ES-I3 (cell line): Measurements from ENCODE around the gene TDRKH.
"Not testable (repeated sequence)": the region's sequence is repeated elsewhere in the genome, so short reads cannot be mapped to it uniquely, and the experiment has no call there.

ENCODE experiments used
- H3K36me3 ChIP-seq: 2 replicates; pipeline ENCODE4 v1.6.1; 2013; ENCODE audit warnings: mild to moderate bottlenecking, low read length, control low read depth, moderate library complexity; ENCODE audit not compliant: insufficient read depth
- H3K4me1 ChIP-seq: 2 replicates; pipeline ENCODE4 v1.6.1; 2013; ENCODE audit warnings: mild to moderate bottlenecking, control low read depth, low read length; ENCODE audit not compliant: insufficient read depth
- H3K9ac ChIP-seq: 2 replicates; pipeline ENCODE4 v1.6.1; 2013; ENCODE audit warnings: low read depth, mild to moderate bottlenecking, low read length, moderate library complexity
- H3K9me3 ChIP-seq: 2 replicates; pipeline ENCODE4 v1.6.1; 2013; ENCODE audit warnings: mild to moderate bottlenecking, low read length, moderate library complexity; ENCODE audit not compliant: control insufficient read depth, insufficient read depth

Gene TDRKH

DNA sequence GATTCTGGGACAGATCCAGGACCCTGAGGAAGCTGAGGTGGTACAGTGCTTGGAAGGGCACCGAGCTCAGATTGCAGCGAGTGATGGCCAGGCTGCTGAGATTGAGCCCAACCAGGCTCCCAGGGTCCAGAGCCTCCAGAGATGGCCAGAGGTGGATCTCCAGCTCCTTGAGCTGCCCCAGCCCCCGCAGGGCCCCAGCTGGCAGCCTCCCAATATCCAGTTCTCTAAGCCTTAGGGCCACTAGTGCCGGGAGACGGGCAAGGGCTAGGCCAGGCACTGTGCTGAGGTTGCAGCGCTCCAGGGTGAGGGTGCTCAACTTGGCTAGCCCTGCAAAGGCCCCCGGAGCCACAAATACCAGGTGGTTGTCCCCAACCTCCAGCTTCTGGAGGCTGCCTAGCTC lies 11.5 kb upstream of the TDRKH start:
- Histone ChIP-seq H3K36me3 (no peaks in the 10 kb centered on the region), H3K9ac (no peak overlapping the region), H3K4me1 (peaks cover 9% of the 10 kb centered on the region), H3K9me3 (no peaks in the 10 kb centered on the region)

DNA sequence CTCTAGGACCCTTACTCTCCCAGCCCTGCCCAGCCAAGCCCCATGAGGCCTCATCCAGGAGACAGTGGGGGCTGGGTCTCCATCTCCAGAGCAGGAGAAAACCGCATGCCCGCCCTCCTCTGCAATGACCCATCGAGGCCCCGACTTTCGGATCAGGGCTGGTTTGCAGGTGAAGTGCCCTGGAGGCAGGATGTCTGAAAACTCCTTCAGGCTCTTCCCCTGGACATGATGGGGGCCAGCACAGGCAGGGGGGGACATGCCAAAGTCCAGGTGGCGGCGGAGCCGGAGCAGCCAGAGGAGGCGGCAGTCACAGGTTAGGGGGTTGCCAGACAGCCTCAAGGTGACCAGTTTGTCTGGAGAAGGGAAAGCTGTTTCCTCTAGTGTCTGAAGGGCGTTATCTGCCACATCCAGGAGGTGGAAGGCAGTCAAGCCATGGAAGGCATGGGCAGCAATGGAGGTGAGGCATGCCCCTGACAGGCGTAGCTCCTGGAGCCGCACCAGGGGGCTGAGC lies 11.1 kb upstream of the TDRKH start:
- H3K36me3 ChIP-seq, result no peaks in the 10 kb centered on the region
- no peaks in the 10 kb centered on the region for H3K9me3 ChIP-seq
- no peak overlapping the region for H3K9ac ChIP-seq
- peaks cover 9% of the 10 kb centered on the region for H3K4me1 ChIP-seq

DNA sequence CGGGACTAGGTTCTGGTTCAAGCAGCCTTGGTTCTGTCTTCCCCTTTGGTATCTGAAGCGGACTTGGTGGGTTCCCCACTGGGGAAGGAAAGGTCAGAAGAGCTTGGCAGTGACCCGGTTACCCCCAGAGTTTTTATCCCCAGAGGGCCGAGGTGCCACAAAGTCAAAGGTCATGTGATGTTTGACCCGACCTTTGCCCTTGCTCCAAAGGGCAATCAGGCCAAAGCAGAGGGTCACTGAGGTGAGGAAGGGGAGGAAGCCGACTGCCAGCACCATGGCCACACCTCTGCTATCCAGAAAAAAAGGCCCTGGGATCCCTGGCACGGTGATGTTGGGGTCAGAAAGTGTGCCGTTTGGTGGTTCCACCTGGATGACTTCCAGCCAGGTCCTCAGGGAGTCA lies 10.5 kb upstream of the TDRKH start:
- Histone ChIP-seq H3K9ac (no peak overlapping the region), H3K36me3 (no peaks in the 10 kb centered on the region), H3K9me3 (no peaks in the 10 kb centered on the region), H3K4me1 (peaks cover 9% of the 10 kb centered on the region)

- H3K36me3 ChIP-seq, result no peaks in the 10 kb centered on the region
Measured at GRCh38 chr1:151799179-151800022, 9.1 kb upstream of the TDRKH start.

DNA sequence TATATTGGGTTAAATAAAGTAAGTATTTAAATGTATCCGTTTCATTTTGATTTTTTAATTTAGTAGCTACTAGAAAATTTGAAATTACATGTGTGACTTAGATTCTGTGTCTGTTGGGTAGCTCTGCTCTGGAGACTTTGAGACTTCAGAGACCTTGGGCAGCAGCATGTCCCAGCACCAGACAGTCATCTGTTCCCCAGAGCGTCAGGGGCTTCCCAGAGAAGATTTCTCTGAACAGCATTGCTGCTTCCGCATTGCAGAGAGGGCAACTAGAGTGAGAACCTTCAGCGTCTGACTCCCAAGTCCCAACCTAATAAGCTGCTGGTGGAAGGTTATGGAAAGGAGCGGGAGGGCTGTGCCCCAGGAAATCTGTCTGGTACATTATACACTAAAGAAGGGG lies 8.3 kb upstream of the TDRKH start:
- no peaks in the 10 kb centered on the region for H3K9me3 ChIP-seq
- peaks cover 9% of the 10 kb centered on the region for H3K4me1 ChIP-seq

More at GRCh38 chr1:151799179-151800022, 9.1 kb upstream of the TDRKH start:
- H3K9me3 ChIP-seq, result no peaks in the 10 kb centered on the region
- peaks cover 9% of the 10 kb centered on the region for H3K4me1 ChIP-seq
- H3K9ac ChIP-seq, result peak overlapping the region; percentile 2; the same call in 1 of the 2 replicates

GRCh38 chr1:151790940-151791651 lies 796 bp upstream of the TDRKH start:
- Histone ChIP-seq H3K9ac (peak overlapping the region; percentile 49), H3K36me3 (no peaks in the 10 kb centered on the region), H3K9me3 (no peaks in the 10 kb centered on the region), H3K4me1 (peaks cover 8% of the 10 kb centered on the region; the same call in 1 of the 2 replicates)

More for the DNA sequence above, 8.3 kb upstream of the TDRKH start:
- no peaks in the 10 kb centered on the region for H3K36me3 ChIP-seq
- H3K9ac ChIP-seq, result no peak overlapping the region

DNA sequence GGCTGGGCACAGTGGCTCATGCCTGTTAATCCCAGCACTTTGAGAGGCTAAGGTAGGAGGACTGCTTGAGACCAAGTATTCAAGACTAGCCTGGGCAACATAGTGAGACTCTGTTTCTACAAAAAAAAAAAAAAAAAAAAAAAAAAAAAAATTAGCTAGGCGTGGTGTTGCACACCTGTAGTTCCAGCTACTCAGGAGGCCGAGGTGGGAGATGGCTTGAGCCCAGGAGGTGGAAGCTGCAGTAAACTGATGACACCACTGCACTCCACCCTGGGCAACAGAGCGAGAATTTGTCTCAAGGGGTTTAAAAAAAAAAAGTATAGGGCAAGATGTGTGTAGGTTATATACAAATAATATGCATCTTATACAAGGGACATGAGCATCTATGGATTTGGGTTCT lies 2.6 kb downstream of the TDRKH start:
- Histone ChIP-seq H3K36me3 (no peaks in the 10 kb centered on the region), H3K9ac (no peak overlapping the region), H3K9me3 (no peaks in the 10 kb centered on the region), H3K4me1 (peaks cover 8% of the 10 kb centered on the region; the same call in 1 of the 2 replicates)

- Histone ChIP-seq H3K9ac (no peak overlapping the region), H3K36me3 (no peaks in the 10 kb centered on the region), H3K4me1 (peaks cover under 1% of the 10 kb centered on the region; the same call in 1 of the 2 replicates), H3K9me3 (no peaks in the 10 kb centered on the region)
Measured at GRCh38 chr1:151783796-151784195, 6.5 kb downstream of the TDRKH start.

DNA sequence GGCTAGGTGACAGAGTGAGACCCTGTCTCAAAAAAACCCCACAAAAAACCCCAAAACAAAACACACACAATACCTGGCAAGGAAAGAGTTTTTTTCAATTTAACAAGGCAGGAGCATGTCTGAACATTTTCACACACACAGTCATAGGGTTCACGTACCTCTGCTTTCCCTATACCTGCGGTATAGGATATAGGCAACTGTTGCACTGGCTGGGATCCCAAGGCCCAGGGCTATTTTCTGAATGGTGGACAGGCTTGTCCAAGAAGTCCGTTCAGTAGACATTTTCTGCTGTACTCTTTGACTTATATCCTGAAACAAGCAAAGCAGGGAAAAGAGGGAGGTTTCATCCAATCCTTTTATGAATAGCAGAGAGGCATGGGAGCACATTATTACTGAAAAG lies 7.6 kb downstream of the TDRKH start:
- no peaks in the 10 kb centered on the region for H3K4me1 ChIP-seq
- H3K9ac ChIP-seq, result no peak overlapping the region
- peaks cover 3% of the 10 kb centered on the region; the same call in 1 of the 2 replicates for H3K36me3 ChIP-seq
- no peaks in the 10 kb centered on the region for H3K9me3 ChIP-seq

- not testable (repeated sequence) for H3K9me3 ChIP-seq, H3K4me1 ChIP-seq, H3K36me3 ChIP-seq, H3K9ac ChIP-seq
Measured at GRCh38 chr1:151782026-151782425, 8.3 kb downstream of the TDRKH start.

DNA sequence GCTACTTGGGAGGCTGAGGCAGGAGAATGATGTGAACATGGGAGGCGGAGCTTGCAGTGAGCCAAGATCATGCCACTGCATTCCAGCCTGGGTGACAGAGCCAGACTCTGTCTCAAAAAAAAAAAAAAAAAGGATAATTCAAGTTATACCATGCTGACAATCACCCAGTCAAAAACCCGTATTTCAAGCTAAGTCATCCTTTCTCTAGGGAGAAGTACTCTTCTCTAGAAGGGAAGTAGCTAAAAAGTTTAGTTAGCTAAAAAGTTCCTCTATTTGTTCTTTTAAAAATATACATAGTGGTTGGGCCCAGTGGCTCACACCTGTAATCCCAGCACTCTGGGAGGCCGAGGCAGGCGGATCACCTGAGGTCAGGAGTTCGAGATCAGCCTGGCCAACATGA lies 9.6 kb downstream of the TDRKH start:
- not testable (repeated sequence) for H3K36me3 ChIP-seq, H3K9me3 ChIP-seq, H3K9ac ChIP-seq, H3K4me1 ChIP-seq

GRCh38 chr1:151779852-151780251 lies 10.4 kb downstream of the TDRKH start:
- Histone ChIP-seq H3K9ac (no peak overlapping the region), H3K36me3 (peaks cover 3% of the 10 kb centered on the region; the same call in 1 of the 2 replicates), H3K9me3 (no peaks in the 10 kb centered on the region), H3K4me1 (no peaks in the 10 kb centered on the region)

DNA sequence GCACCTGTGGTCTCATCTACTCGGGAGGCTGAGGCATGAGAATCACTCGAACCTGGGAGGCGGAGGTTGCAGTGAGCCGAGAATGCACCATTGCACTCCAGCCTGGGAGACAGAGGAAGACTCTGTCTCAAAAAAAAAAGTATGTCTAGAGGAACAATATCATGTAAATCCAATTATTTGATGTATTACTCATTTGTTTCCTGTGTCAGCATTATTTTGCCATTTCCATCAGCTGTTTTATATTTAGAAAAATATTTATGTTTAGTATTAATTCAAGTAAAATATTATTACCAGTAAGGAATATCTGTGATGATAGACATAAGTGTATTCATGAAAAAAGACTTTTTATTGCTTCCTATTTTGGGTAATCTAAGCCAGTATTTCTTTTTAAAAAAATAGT lies 13.0 kb downstream of the TDRKH start:
- H3K4me1 ChIP-seq, result peaks cover 5% of the 10 kb centered on the region; the same call in 1 of the 2 replicates
- H3K9me3 ChIP-seq, result no peaks in the 10 kb centered on the region
- H3K36me3 ChIP-seq, result peaks cover 3% of the 10 kb centered on the region; the same call in 1 of the 2 replicates
- no peak overlapping the region for H3K9ac ChIP-seq

- Histone ChIP-seq H3K4me1 (peaks cover 5% of the 10 kb centered on the region; the same call in 1 of the 2 replicates), H3K9ac (no peak overlapping the region), H3K9me3 (no peaks in the 10 kb centered on the region), H3K36me3 (peaks cover 3% of the 10 kb centered on the region; the same call in 1 of the 2 replicates)
Measured at GRCh38 chr1:151776665-151777062, 13.6 kb downstream of the TDRKH start.
